K562 (cell line): Measurements from ENCODE around the gene SH3BP5L. TPM values are rescaled to one million over a fixed set of nuclear protein-coding genes. Genes with fewer than 3 reads are reported as not detected.

Source experiments
- DEAF1 ChIP-seq: fragments of 450-650 bp; formaldehyde crosslinking; IDR thresholded peaks from 2 replicates; pipeline ENCODE4 v1.4.0; 2020; ENCODE audit warnings: mild to moderate bottlenecking, moderate library complexity
- HOXB6 ChIP-seq: fragments of 250-450 bp; sonication (Bioruptor Pico); IDR thresholded peaks from 2 replicates; pipeline ENCODE4 v1.5.1; 2022; ENCODE audit warnings: mild to moderate bottlenecking, borderline replicate concordance
- MGA ChIP-seq: fragments of 450-650 bp; IDR thresholded peaks from 2 replicates; pipeline ENCODE4 v1.6.1; 2016; ENCODE audit warnings: mild to moderate bottlenecking, moderate library complexity
- SMARCC2 ChIP-seq: fragments of 450-650 bp; IDR thresholded peaks from 2 replicates; pipeline ENCODE4 v1.6.1; 2017; ENCODE audit warnings: antibody characterized with exemption, moderate library complexity, mild to moderate bottlenecking, low read depth
- ZNF311 ChIP-seq: fragments of 250-450 bp; sonication (Bioruptor Pico); IDR thresholded peaks from 2 replicates; pipeline ENCODE4 v1.4.0; 2020; ENCODE audit warnings: mild to moderate bottlenecking, moderate library complexity
- ZNF592 ChIP-seq: fragments of 450-650 bp; IDR thresholded peaks from 2 replicates; pipeline ENCODE4 v1.6.1; 2017; ENCODE audit warnings: antibody characterized with exemption, mild to moderate bottlenecking
- polyA plus RNA-seq, 8 experiments: library from polyadenylated mRNA; depleted of rRNA in 4 of 8; stranded (reverse) in 5 of 8; unstranded in 3 of 8; fragments of >200 nt; fragmentation: Nextera tagmentation in 2 of 8; fragmentation: Illumina TruSeq in 1 of 8; extraction: Ambion mirVana in 2 of 8; extraction: Trizol in 1 of 8; gene quantifications; 2 replicates each; pipeline versions ENCODE4 v1.2.1 to v1.2.3, GENCODE V29; 2011 to 2014; ENCODE audit warnings: inconsistent platforms in 1 of 8, missing spikeins in 1 of 8
- total RNA-seq, 7 experiments: library from RNA; depleted of rRNA in 6 of 7; stranded (reverse); fragments of >200 nt in 6 of 7; fragmentation: Illumina TruSeq in 2 of 7; extraction: Trizol in 2 of 7; gene quantifications; 2 replicates each; pipeline versions ENCODE4 v1.2.1 to v1.2.3, GENCODE V29; 2011 to 2021; ENCODE audit warnings: low replicate concordance in 1 of 7

Gene SH3BP5L
- total and polyA plus RNA-seq, 9 of the 15 experiments (the other 6 are each of a cell fraction or from before 2014, with no cell fraction given), result 1.9 to 26.5 (median 15.8) TPM

GRCh38 chr1:248837045-248837780 lies 11.5 kb upstream of the SH3BP5L start (continued):
- TF ChIP-seq MGA (0 out of 2 replicates have a peak, but pooled peaks have one; percentile 37), ZNF311 (CRISPR knock-in tag) (0 out of 2 replicates have a peak, but pooled peaks have one; percentile 33), HOXB6 (no peak), ZNF592 (peak; percentile 36; the same call in 1 of the 2 replicates), DEAF1 (CRISPR knock-in tag) (no peak), SMARCC2 (peak; percentile 35; the same call in 1 of the 2 replicates)
